ENCODE results near the gene YIF1B. TPM values are rescaled to one million over a fixed set of nuclear protein-coding genes. Genes with fewer than 3 reads are reported as not detected.

The YIF1B gene
- total RNA-seq, 4 donors from 2014 or later: 14.2 to 36.4 (median 26.1) TPM

Other genes starting within 250 kb of the YIF1B start
- gene DPF1, start 91.7 kb downstream of the YIF1B start, total RNA-seq: 1 to 10 TPM in 1 of 4 donors, not detected in 3; 1.1 TPM
- 10 to 100 TPM in 1 of 4 donors, 1 to 10 TPM in 3; 2.3 to 13.3 (median 7.7) TPM for gene PPP1R14A, start 59.6 kb downstream of the YIF1B start, total RNA-seq
- 100 to 1,000 TPM; 359 to 639 (median 494) TPM for gene SPINT2, start 51.4 kb downstream of the YIF1B start, total RNA-seq
- 100 to 1,000 TPM; 182 to 452 (median 349) TPM for gene C19orf33, start 11.7 kb downstream of the YIF1B start, total RNA-seq
- 10 to 100 TPM; 18.6 to 27.4 (median 22.8) TPM for gene KCNK6, start 3.9 kb upstream of the YIF1B start, total RNA-seq
- gene CATSPERG, start 19.9 kb upstream of the YIF1B start, total RNA-seq: 10 to 100 TPM in 2 of 4 donors, 1 to 10 TPM in 2; 4.1 to 26.3 (median 13.8) TPM
- 100 to 1,000 TPM; 190 to 303 (median 296) TPM for gene PSMD8, start 58.6 kb upstream of the YIF1B start, total RNA-seq
- under 1 TPM in 3 of 4 donors, not detected in 1; 0.26 to 0.68 (median 0.60) TPM for gene GGN, start 72.1 kb upstream of the YIF1B start, total RNA-seq
- gene SPRED3, start 72.8 kb upstream of the YIF1B start, total RNA-seq: 1 to 10 TPM in 2 of 4 donors, under 1 TPM in 2; 0.44 to 3.5 (median 1.2) TPM
- gene FAM98C, start 87.1 kb upstream of the YIF1B start, total RNA-seq: 10 to 100 TPM; 32.6 to 45.6 (median 36.7) TPM
- 1 to 10 TPM in 3 of 4 donors, under 1 TPM in 1; 0.91 to 2.3 (median 1.6) TPM for gene RASGRP4, start 110.3 kb upstream of the YIF1B start, total RNA-seq
- gene RYR1, start 117.7 kb upstream of the YIF1B start, total RNA-seq: 10 to 100 TPM in 3 of 4 donors, 1 to 10 TPM in 1; 8.4 to 26.1 (median 13.1) TPM